Measurements from ENCODE around the gene RGS7. TPM values are rescaled to one million over a fixed set of nuclear protein-coding genes. Genes with fewer than 3 reads are reported as not detected.
A peak's percentile ranks its signal among the peaks of the same experiment; 100 is the strongest.

Gene RGS7
- total RNA-seq, 2 experiments from 2014 or later, result not detected

GRCh38 chr1:241357366-241358340 lies 648 bp upstream of the RGS7 start:
- no peak overlapping the region for H3K27ac ChIP-seq (ENCODE audit: low read depth in 1 of 2, low read length in 2 of 2)
- intact Hi-C loops (cut with DNase I, micrococcal nuclease), result no loop called here
- POLR2A ChIA-PET, result no interaction called here

GRCh38 chr1:241356187-241356518 lies 852 bp downstream of the RGS7 start:
- intact Hi-C loops (cut with DNase I, micrococcal nuclease), result no loop called here
- no peaks in the 10 kb centered on the region for H3K36me3 Mint-ChIP-seq (ENCODE audit: low read depth)
- H3K27ac Mint-ChIP-seq, result no peak overlapping the region
- Histone ChIP-seq H3K36me3 (ENCODE audit: insufficient read depth, low read length) (no peaks in the 10 kb centered on the region), H3K27ac (ENCODE audit: low read depth in 1 of 2, low read length in 2 of 2) (no peak overlapping the region), H3K4me3 (ENCODE audit: low read length) (no peak overlapping the region), H3K27me3 (ENCODE audit: control insufficient read depth in 1 of 2, insufficient read depth in 2 of 2, low read length in 2 of 2) (peaks cover 4 to 35% of the 10 kb centered on the region in 2 experiments), H3K9me3 (ENCODE audit: control insufficient read depth in 1 of 2, insufficient read depth in 1 of 2, low read length in 2 of 2) (no peaks in the 10 kb centered on the region), H3K4me1 (ENCODE audit: insufficient read depth, low read length) (no peaks in the 10 kb centered on the region)
- DNase-seq (no peak), ATAC-seq (ENCODE audit: poor library complexity) (no peak)
- ChIA-PET CTCF (no interaction called here), POLR2A (no interaction called here)
- peaks cover 55% of the 10 kb centered on the region for H3K27me3 Mint-ChIP-seq
- no peaks in the 10 kb centered on the region for H3K9me3 Mint-ChIP-seq
- TF ChIP-seq CTCF (IDR thresholded peaks at IDR 0.05), result no peak
- H3K4me3 Mint-ChIP-seq, result no peak overlapping the region
- H3K4me1 Mint-ChIP-seq (ENCODE audit: low read depth), result peaks cover 9% of the 10 kb centered on the region

More at GRCh38 chr1:241357366-241358340, 648 bp upstream of the RGS7 start:
- H3K27me3 Mint-ChIP-seq, result peaks cover 62% of the 10 kb centered on the region
- Histone ChIP-seq H3K36me3 (ENCODE audit: insufficient read depth, low read length) (no peaks in the 10 kb centered on the region), H3K4me3 (ENCODE audit: low read length) (no peak overlapping the region), H3K4me1 (ENCODE audit: insufficient read depth, low read length) (no peaks in the 10 kb centered on the region), H3K9me3 (ENCODE audit: control insufficient read depth in 1 of 2, insufficient read depth in 1 of 2, low read length in 2 of 2) (no peaks in the 10 kb centered on the region), H3K27me3 (ENCODE audit: control insufficient read depth in 1 of 2, insufficient read depth in 2 of 2, low read length in 2 of 2) (peaks cover 4 to 35% of the 10 kb centered on the region in 2 experiments)
- TF ChIP-seq CTCF (IDR thresholded peaks at IDR 0.05), result no peak
- ATAC-seq (ENCODE audit: poor library complexity) (no peak), DNase-seq (no peak)
- no peak overlapping the region for H3K27ac Mint-ChIP-seq
- peaks cover 9% of the 10 kb centered on the region for H3K4me1 Mint-ChIP-seq (ENCODE audit: low read depth)
- no peaks in the 10 kb centered on the region for H3K9me3 Mint-ChIP-seq
- peak overlapping the region; percentile 10 for H3K4me3 Mint-ChIP-seq
- CTCF ChIA-PET, result no interaction called here
- no peaks in the 10 kb centered on the region for H3K36me3 Mint-ChIP-seq (ENCODE audit: low read depth)

DNA sequence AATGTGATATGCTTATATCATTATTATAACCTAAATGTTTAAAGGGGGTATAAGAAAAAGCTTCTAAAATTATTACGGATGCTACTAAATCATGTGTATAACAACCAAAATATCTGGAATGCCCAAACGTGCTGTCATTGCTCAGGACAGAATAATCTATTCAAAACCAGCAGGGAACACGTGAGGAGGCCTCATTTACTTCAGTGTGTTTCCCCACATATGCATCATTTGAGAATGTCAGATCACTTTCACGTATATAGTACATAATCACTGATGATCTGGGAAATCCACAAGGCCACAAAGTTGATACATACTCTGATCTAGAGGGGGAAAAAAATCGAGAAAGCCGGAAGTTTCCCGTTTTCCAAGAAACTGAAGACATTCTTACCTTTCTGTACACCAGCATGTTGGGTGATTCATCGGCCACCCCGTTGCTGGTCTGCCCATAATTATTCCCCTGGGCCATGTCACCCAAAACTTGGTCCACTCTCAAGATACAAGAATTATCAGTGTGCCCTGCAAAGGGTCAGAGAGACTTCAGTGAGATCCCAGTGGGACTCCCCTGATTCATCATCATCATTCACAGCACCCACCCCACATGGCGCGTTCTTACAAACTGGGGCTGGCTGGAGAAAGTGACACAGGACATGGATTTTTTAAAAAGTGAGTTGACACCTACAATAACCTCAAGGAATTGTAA lies 1.5 kb downstream of the RGS7 start:
- H3K4me3 Mint-ChIP-seq, result no peak overlapping the region
- Histone ChIP-seq H3K4me1 (ENCODE audit: insufficient read depth, low read length) (no peaks in the 10 kb centered on the region), H3K27ac (ENCODE audit: low read depth in 1 of 2, low read length in 2 of 2) (no peak overlapping the region), H3K9me3 (ENCODE audit: control insufficient read depth in 1 of 2, insufficient read depth in 1 of 2, low read length in 2 of 2) (no peaks in the 10 kb centered on the region), H3K27me3 (ENCODE audit: control insufficient read depth in 1 of 2, insufficient read depth in 2 of 2, low read length in 2 of 2) (peaks cover 4 to 35% of the 10 kb centered on the region in 2 experiments), H3K36me3 (ENCODE audit: insufficient read depth, low read length) (no peaks in the 10 kb centered on the region), H3K4me3 (ENCODE audit: low read length) (no peak overlapping the region)
- ChIA-PET POLR2A (no interaction called here), CTCF (no interaction called here)
- H3K9me3 Mint-ChIP-seq, result no peaks in the 10 kb centered on the region
- TF ChIP-seq CTCF (IDR thresholded peaks at IDR 0.05), result no peak
- no peak overlapping the region for H3K27ac Mint-ChIP-seq
- intact Hi-C loops (cut with DNase I, micrococcal nuclease), result no loop called here
- DNase-seq, result no peak
- H3K27me3 Mint-ChIP-seq, result peaks cover 53% of the 10 kb centered on the region
- H3K36me3 Mint-ChIP-seq (ENCODE audit: low read depth), result no peaks in the 10 kb centered on the region
- ATAC-seq (ENCODE audit: poor library complexity), result no peak
- H3K4me1 Mint-ChIP-seq (ENCODE audit: low read depth), result peaks cover 9% of the 10 kb centered on the region
